Panc1 (cell line): ENCODE data around the gene SLC35F4.

Source experiments
- CTCF ChIP-seq: fragments of 450-650 bp; IDR thresholded peaks from 2 replicates; pipeline ENCODE4 v1.5.1; 2017; ENCODE audit warnings: mild to moderate bottlenecking
- POLR2AphosphoS5 ChIP-seq: IDR thresholded peaks from 2 replicates; pipeline ENCODE4 v1.6.1; 2012; ENCODE audit warnings: mild to moderate bottlenecking, low read depth, low read length, moderate library complexity

GRCh38 chr14:57785058-57785457 lies 80.8 kb downstream of the SLC35F4 start:
- TF ChIP-seq CTCF: no peak
- TF ChIP-seq POLR2AphosphoS5: no peak
